HG03378 (cell line): ENCODE measurements around the gene GCNT4.

Experiments used
- ATAC-seq: cut with Tn5 transposase; IDR thresholded peaks from one replicate; pipeline ENCODE4 v1.9.1; 2021; ENCODE audit warnings: mild to moderate bottlenecking, moderate library complexity; ENCODE audit not compliant: unreplicated experiment

Gene GCNT4

GRCh38 chr5:75018805-75019587 lies 33.4 kb downstream of the GCNT4 start:
- no peak for ATAC-seq

- ATAC-seq = no peak
These were observed 34.4 kb downstream of the GCNT4 start for GRCh38 chr5:75017971-75018370.

GRCh38 chr5:75016896-75017295 lies 35.5 kb downstream of the GCNT4 start:
- ATAC-seq = no peak

- no peak for ATAC-seq
These were observed 39.6 kb downstream of the GCNT4 start for GRCh38 chr5:75012748-75013147.

- no peak for ATAC-seq
These were observed 41.5 kb downstream of the GCNT4 start for GRCh38 chr5:75010838-75011237.

- no peak for ATAC-seq
These were observed 42.6 kb downstream of the GCNT4 start for GRCh38 chr5:75009556-75010345.

GRCh38 chr5:75006865-75007822 lies 45.2 kb downstream of the GCNT4 start:
- no peak for ATAC-seq

GRCh38 chr5:75005561-75005960 lies 46.8 kb downstream of the GCNT4 start:
- no peak for ATAC-seq
